Measurements from ENCODE around the gene GCG. TPM values are rescaled to one million over a fixed set of nuclear protein-coding genes. Genes with fewer than 3 reads are reported as not detected.

GCG gene
- total and polyA plus RNA-seq, 7 donors = 0.18 to 0.23 TPM; not detected in 5

GRCh38 chr2:162106746-162107145 is 45.3 kb downstream of the GCG start:
- Histone ChIP-seq H3K9me3 (no peaks in the 10 kb centered on the region), H3K4me1 (no peaks in the 10 kb centered on the region), H3K27me3 (ENCODE audit: insufficient read depth in 3 of 3, low read length in 2 of 3) (no peaks in the 10 kb centered on the region), H3K36me3 (ENCODE audit: insufficient read depth in 1 of 2, low read depth in 1 of 2) (no peaks in the 10 kb centered on the region), H3K27ac (no peak overlapping the region), H3K4me3 (no peak overlapping the region)
- WGBS, 3 donors = 45 to 64% (median 47%) methylated on average over 1 of the region's 1 CpG
- ATAC-seq (peak in 1 of 4 donors; percentile 43), DNase-seq (no peak)
- intact Hi-C loops (cut with DNase I) = no loop called here
- no peak for TF ChIP-seq CTCF (IDR thresholded peaks at IDR 0.05)

GRCh38 chr2:162106146-162106551 is 45.9 kb downstream of the GCG start:
- Histone ChIP-seq H3K27me3 (ENCODE audit: insufficient read depth in 3 of 3, low read length in 2 of 3) (no peaks in the 10 kb centered on the region), H3K4me3 (no peak overlapping the region), H3K27ac (no peak overlapping the region), H3K9me3 (no peaks in the 10 kb centered on the region), H3K4me1 (no peaks in the 10 kb centered on the region), H3K36me3 (ENCODE audit: insufficient read depth in 1 of 2, low read depth in 1 of 2) (no peaks in the 10 kb centered on the region)
- WGBS, 3 donors = 57 to 62% (median 61%) methylated on average over 3 of the region's 3 CpGs
- DNase-seq (no peak), ATAC-seq (no peak)
- no peak for TF ChIP-seq CTCF (IDR thresholded peaks at IDR 0.05)
- intact Hi-C loops (cut with DNase I) = no loop called here

- DNase-seq (no peak), ATAC-seq (no peak)
- H3K4me3 ChIP-seq = no peak overlapping the region
- intact Hi-C loops (cut with DNase I) = no loop called here
- H3K9me3 ChIP-seq = no peaks in the 10 kb centered on the region
- H3K36me3 ChIP-seq (ENCODE audit: insufficient read depth in 1 of 2, low read depth in 1 of 2) = no peaks in the 10 kb centered on the region
- H3K27ac ChIP-seq = no peak overlapping the region
- H3K4me1 ChIP-seq = no peaks in the 10 kb centered on the region
- 54 to 57% (median 54%) methylated on average over 3 of the region's 3 CpGs for WGBS, 3 donors
- H3K27me3 ChIP-seq (ENCODE audit: insufficient read depth in 3 of 3, low read length in 2 of 3) = no peaks in the 10 kb centered on the region
- TF ChIP-seq CTCF (IDR thresholded peaks at IDR 0.05) = no peak
Measured at GRCh38 chr2:162103443-162104009, 48.5 kb downstream of the GCG start.

- Histone ChIP-seq H3K9me3 (no peaks in the 10 kb centered on the region), H3K4me3 (no peak overlapping the region), H3K36me3 (ENCODE audit: insufficient read depth in 1 of 2, low read depth in 1 of 2) (no peaks in the 10 kb centered on the region), H3K4me1 (no peaks in the 10 kb centered on the region), H3K27me3 (ENCODE audit: insufficient read depth in 3 of 3, low read length in 2 of 3) (no peaks in the 10 kb centered on the region), H3K27ac (no peak overlapping the region)
- no peak for ATAC-seq
- intact Hi-C loops (cut with DNase I) = no loop called here
- DNase-seq = no peak
- WGBS, 3 donors = 29 to 76% (median 60%) methylated on average over 1 of the region's 1 CpG
- no peak for TF ChIP-seq CTCF (IDR thresholded peaks at IDR 0.05)
Measured at GRCh38 chr2:162100579-162100978, 51.5 kb downstream of the GCG start.

GRCh38 chr2:162099836-162100235 is 52.2 kb downstream of the GCG start:
- H3K9me3 ChIP-seq = no peaks in the 10 kb centered on the region
- DNase-seq = no peak
- H3K4me1 ChIP-seq = no peaks in the 10 kb centered on the region
- WGBS, 3 donors = 82 to 89% (median 88%) methylated on average over 5 of the region's 5 CpGs
- TF ChIP-seq CTCF (IDR thresholded peaks at IDR 0.05) = no peak
- intact Hi-C loops (cut with DNase I) = no loop called here
- H3K4me3 ChIP-seq = no peak overlapping the region
- H3K27ac ChIP-seq = no peak overlapping the region
- no peak for ATAC-seq
- H3K36me3 ChIP-seq (ENCODE audit: insufficient read depth in 1 of 2, low read depth in 1 of 2) = no peaks in the 10 kb centered on the region
- H3K27me3 ChIP-seq (ENCODE audit: insufficient read depth in 3 of 3, low read length in 2 of 3) = no peaks in the 10 kb centered on the region

Data from psoas muscle (tissue), 8 donors.